ENCODE measurements around the gene SMYD3.
A peak's percentile ranks its signal among the peaks of the same experiment; 100 is the strongest.

The SMYD3 gene

DNA sequence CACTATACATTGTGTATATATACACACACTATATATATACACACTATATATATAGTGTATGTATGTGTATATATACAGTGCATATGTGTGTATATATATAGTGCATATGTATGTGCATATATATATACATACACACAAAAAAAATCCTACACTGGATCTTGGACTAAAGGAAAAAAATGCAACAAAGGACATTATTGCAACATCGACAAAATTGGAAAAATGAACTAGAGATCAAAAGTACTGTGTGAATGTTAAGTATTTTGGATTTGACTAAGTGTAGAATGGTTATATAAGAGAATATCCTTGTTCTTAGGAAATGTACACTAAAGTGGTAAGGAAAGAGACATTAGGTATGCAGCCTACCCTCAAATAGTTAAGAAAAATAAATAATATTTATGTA lies 36.5 kb downstream of the SMYD3 start:
- no peak for DNase-seq (ENCODE audit: low read depth in 2 of 2)

DNA sequence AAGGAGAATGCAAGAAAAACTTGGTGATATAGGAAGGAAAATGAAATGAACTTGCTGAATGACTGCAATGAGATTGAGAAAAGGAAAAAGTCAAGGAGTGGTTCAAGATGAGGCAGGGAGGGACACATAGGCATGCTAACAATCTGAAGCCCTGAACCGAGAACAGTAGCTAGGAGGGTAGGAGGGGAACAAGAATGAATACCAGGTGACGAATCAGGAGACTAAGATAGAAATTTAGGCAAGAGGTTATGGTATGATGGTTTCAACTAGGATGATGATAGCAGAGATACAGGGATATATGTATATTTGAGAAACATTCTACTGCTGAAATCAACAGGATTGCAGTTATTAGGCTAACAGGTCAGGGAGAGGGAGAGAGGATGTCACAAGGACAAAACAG lies 44.1 kb downstream of the SMYD3 start:
- DNase-seq (ENCODE audit: low read depth in 2 of 2): no peak

DNA sequence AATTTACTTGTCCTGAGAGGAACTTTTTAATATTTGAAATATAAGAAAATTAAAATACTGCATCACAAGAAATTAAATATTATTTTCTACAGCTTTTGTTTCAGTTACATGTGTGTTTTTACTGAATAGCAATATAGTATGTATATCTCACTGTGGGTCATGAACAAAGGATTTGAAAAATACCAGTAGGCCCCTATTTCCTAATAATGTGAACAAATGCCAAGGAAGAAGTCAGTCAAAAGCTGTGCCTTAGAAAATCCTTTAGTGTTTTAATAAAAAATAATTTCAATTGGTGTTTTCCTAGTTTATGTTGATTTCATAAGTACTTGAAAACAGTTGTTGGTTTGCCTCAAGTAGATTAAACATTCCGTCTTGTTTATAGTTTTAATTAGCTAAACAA lies 46.7 kb downstream of the SMYD3 start:
- DNase-seq (ENCODE audit: low read depth in 2 of 2): no peak

DNA sequence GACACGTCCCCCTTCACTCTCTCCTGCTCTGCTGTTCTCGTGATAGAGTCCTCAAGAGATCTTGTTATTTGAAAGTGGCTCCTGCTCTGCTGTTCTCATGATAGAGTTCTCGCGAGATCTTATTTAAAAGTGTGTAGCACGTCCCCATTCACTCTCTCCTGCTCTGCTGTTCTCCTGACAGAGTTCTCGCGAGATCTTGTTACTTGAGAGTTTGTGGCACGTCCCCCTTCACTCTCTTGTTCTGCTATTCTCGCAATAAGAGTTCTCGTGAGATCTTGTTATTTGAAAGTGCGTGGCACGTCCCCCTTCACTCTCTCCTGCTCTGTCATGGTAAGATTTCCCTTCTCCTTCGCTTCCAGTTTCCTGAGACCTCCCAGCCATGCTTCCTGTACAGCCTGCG lies 47.9 kb downstream of the SMYD3 start:
- no peak for DNase-seq (ENCODE audit: low read depth in 2 of 2)

DNA sequence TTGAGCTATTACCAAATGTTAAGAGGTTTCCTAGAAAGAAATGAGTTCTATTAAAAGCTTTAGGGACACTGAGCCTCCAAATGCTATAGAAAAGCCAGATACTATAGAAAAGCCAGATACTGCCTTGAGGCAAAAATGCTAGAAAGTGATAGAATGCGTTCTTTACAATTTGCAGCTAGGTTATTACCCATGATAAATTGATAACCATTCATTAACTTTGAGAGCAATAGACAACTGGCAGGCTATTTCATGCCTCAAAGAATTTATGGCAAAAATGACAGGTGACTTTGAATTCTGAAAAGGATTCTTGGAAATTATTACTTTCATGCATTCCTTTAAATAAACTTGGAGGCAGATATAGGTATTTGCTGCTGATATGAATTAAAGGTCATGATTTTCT lies 51.6 kb downstream of the SMYD3 start:
- DNase-seq (ENCODE audit: low read depth in 2 of 2): no peak

DNA sequence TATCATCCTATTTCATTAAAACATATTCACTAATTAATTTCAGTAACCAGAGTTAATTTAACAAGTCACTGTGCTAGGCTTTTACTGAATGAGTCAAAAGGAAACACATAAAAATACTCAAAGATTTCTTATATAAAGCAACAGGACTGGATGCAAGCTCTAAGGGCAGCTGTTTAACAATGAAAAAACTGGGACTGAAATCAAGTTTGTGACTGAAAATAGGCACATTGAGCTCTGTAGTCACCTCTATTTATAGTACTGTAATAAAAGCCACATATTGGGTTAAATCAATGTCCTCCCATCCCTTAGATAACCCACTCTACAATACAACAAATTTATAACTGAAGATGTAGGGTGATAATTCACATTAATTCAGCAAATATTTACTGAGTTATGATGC lies 52.4 kb downstream of the SMYD3 start:
- no peak for DNase-seq (ENCODE audit: low read depth in 2 of 2)

DNA sequence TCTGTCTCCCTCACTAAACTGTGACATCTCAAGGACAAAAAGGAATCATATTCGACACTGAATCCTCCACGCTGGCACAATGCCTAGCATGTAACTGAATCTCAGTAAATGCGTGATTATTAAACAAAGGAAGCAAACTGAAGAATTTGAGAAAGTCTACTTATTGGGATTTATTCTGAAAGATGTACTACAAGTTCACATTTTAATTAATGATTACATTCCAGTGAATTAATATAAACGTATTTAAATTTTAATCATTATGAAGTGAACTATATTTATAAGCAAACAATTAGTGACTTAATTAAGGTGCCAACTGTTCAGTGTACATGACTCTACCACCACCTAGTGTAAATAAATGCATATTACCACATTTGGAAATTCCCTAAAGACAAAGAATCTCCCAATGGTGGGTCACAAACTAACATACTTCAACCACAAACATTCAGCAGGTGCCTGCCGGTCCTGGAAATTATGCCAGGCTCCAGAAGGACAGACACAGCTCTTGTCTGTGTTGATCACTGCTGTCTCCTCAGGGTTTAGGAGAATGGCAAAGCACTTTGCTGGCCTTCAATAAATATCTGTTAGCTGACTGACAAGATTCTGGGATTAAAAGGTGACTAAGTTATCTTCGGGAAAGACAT lies 56.3 kb downstream of the SMYD3 start:
- DNase-seq (ENCODE audit: low read depth in 2 of 2): no peak

DNA sequence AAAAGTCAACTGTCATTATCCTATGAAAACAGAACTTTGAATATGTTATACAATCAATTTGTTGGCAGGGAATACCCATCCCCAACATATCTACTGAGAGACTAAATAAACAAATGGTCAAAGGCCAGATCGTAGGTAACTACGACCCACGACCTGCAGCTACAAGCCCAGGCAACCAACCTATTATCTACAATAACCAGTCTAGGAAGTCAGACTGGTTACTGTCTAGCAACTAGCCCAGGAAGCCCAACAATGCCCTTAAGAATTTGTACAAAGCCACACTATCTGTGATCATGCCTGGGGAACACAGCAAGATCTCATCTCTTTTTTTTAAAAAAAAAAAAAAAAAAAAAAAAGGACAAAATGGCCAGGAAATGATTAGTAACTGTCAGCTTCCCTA lies 58.7 kb downstream of the SMYD3 start:
- no peak for DNase-seq (ENCODE audit: low read depth in 2 of 2)

DNA sequence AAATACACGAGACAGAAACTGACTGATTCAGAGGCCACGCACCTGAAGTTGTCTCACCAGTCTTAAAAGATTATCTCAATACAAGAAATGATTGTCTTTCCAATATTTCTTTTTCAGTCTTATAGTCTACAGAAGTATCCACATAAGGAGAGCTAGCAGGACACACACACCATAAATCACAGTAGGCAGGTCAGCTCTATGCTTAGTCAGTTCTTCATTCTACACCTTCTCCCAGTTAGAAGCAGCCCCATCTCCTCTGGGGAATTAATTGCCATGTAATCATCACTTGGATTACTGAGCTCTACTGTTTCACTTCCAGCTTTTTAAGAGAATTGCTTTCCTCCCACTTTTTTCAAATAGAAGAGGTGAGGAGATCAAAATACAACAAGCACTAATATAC lies 59.6 kb downstream of the SMYD3 start:
- DNase-seq (ENCODE audit: low read depth in 2 of 2): no peak

DNA sequence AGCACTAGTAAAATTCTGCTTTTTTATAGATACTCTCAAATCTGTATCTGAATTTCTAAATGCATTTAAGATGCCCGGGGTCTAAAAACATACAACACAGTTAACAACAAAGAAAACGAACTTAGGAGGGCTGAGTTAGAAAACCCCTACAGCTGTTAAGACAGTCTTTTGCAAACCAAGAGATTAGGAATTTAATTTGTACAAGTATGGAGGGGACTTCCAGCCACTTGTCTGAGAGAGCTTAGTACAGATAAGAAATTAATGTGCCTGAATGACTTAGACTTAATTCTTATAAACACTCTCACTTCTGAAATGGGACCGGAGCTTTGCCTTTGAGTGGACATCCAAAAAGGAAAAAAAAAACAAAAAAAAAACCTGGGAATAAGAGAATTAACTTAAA lies 61.6 kb downstream of the SMYD3 start:
- DNase-seq (ENCODE audit: low read depth in 2 of 2): no peak

DNA sequence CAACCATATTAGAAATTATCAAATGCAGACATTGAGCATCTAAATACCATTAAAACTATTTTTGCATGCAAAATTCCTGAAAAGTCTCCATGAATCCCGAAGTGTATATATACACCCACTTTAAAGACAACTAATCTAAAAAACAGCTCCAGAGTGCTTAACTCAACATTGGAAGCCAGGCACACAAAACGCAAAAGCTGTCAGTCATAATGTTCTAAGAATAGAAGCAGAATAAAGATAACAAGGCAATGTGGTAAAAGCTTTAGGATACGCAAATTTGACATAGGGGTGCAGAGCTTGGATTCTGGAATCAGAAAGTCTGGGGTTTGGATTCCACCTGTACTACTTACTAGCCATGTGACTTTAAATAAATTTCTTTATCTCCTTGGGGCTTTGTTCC lies 62.5 kb downstream of the SMYD3 start:
- no peak for DNase-seq (ENCODE audit: low read depth in 2 of 2)

DNA sequence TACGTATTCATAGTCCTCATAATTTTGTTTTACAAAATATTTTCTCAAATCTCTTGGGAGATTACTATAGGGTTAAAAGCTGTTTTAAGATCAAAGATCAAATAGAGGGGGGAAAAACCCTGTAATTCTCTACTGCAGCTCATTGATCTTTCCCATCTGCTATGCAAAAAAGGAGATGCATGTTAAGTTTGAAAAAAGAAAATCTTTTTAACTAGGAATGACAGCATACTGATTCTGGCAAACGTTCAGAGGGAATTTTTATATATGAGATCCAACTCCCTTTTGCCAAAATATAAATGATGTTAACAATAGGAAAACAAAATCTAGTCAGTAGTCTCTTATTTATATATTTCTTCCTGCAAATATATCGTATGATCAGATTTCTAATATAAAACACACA lies 69.1 kb downstream of the SMYD3 start:
- no peak for DNase-seq (ENCODE audit: low read depth in 2 of 2)

DNA sequence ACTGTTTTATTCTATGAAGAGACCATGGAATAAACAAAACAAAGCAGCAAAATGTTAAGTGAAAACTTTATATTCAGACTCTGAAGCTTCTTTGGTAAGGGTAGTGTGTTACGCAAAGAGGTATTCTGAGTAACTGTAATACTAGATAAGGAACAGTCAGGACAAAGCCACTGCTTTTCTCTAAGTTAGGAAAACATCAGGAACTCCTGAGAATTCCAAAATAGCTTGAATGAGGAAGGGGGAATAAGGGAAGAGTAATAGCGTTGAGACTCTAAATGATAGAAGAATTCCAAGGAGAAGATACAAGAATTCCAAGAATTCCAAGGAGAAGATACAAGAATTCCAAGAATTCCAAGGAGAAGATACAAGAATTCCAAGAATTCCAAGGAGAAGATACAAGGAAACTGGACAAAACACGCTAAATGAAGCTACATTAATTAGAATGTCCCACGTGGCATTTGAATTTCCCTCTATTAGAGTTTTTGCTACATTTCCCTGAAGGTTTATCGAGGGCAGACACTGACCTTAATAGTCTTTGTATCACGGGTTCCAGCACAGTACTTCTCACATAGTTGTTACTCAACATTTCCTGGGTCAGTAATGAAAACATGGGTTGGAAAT lies 71.5 kb downstream of the SMYD3 start:
- no peak for DNase-seq (ENCODE audit: low read depth in 2 of 2)

DNA sequence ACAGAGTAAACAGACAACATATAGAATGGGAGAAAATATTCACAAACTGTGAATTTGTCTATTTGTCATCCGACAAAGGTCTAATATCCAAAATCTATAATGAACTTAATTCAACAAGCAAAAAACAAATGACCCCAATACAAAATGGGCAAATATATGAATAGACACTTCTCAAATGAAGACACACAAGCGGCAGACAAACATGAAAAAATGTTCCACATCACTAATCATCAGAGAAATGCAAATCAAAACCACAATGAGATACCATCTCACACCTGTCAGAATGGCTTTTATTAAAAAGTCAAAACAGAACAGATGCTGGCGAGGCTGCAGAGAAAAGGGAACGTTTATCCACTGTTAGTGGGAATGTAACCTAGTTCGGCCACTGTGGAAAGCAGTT lies 72.7 kb downstream of the SMYD3 start:
- DNase-seq (ENCODE audit: low read depth in 2 of 2): no peak

DNA sequence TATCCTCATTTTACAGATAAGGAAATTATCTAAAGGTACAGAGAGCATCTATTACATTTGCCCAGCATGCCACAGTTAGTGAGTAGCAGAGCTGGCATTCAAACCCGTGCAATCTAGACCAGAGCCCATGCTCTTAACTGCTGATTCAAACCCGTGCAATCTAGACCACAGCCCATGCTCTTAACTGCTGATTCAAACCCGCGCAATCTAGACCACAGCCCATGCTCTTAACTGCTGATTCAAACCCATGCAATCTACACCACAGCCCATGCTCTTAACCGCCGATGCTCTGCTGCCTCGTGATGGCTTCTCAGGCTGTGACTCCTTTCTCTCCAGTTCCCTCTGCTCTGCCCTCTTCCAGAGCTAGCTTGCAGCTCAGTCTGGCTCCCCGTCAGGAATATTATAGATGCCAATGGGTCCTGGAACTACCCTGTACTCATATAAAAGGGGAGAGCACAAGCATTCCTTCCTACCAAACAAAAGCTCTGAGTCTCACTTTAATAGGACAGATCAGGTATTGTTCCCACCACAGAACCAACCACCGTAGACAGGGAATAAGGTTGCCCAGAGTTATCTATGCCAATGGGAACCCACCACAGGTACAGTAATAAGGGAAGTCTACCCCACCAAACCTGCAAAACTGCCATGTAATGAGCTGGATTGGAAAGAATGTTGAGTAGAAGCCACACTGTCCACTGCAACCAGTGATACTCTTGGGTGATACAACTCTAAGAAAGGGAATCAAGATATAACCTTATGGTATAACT lies 78.4 kb downstream of the SMYD3 start:
- DNase-seq (ENCODE audit: low read depth in 2 of 2): peak in 1 of 2 donors; percentile 40

DNA sequence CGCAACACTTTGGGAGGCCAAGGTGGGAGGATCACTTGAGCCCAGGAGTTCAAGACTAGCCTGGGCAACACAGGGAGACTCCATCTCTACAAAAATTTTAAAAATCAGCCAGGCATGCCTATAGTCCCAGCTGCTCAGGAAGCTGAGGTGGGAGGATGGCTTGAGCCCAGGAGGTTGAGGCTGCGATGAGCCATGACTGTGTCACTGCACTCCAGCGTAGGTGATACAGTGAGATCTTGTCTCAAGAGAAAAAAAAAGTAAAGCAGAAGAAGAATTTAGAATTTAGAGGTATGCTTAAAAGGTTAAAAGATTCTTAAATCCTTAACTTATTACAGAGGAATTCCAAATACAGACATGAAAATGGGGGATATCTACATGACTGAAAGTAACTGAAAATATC lies 79.5 kb downstream of the SMYD3 start:
- DNase-seq (ENCODE audit: low read depth in 2 of 2): no peak

DNA sequence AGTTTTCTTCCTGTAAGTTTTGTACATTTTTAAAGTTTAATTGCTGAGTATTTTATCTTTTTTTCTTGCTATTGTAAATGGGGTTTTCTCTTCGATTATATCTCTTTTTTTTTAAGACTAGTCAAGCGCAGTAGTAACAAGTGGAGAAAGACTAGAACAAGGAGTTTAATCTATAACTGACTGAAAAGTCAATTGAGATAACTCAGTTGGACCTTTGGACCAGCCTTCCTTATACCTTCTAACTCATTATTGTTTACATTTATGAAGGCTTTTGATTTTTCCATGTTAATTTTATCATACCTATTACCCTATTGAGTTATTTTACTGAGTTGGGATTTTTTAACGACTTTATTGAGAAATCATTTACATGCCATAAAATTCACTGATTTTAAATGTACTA lies 81.2 kb downstream of the SMYD3 start:
- no peak for DNase-seq (ENCODE audit: low read depth in 2 of 2)

DNA sequence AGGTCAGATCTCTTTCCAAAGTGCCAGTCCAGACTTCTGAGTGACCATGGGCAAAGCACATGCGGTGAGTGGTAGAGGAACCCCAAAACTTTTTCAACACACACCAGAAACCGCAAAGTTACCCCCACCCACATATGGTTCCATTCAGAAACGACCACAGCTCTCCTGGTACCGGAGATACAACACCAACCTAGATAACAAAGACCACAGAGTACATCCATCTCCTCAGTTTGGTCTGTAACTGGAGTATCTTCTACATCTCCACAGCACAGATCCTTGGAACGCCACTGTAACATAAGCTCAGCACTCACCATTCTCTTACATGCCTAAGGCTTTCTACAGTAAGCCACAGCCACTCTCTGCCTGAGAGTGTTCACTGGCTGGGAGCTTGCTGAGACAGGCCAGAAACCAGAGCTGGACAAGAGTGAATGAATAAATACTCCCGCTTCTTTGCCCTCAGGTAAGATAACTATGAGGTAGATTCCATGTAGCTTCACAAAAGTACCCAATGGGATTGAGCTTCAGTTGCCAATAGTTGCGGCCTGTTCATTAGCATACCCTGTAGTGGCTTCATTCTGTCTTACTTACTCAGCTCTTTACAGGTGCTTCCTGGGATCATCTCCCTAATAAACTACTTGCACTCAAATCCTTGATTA lies 81.8 kb downstream of the SMYD3 start:
- DNase-seq (ENCODE audit: low read depth in 2 of 2): no peak

DNA sequence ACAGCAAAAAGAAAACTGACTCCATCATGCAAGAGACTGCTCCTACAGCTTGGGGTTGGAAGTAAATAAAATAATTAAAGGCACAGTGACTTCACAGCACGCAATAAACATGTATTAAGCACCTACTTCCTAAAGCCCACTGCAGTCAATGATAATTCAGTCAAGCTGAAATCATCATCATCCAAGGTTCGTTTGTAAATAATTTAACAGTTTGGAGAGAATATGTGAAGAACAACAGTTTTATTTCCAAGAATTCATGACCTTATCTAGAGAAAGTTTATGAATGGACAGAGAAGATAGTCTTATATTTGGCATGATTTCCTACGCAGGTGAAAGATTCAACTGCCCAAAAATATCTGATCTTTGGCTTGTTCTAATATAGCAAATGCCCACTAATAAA lies 86.8 kb downstream of the SMYD3 start:
- DNase-seq (ENCODE audit: low read depth in 2 of 2): no peak

DNA sequence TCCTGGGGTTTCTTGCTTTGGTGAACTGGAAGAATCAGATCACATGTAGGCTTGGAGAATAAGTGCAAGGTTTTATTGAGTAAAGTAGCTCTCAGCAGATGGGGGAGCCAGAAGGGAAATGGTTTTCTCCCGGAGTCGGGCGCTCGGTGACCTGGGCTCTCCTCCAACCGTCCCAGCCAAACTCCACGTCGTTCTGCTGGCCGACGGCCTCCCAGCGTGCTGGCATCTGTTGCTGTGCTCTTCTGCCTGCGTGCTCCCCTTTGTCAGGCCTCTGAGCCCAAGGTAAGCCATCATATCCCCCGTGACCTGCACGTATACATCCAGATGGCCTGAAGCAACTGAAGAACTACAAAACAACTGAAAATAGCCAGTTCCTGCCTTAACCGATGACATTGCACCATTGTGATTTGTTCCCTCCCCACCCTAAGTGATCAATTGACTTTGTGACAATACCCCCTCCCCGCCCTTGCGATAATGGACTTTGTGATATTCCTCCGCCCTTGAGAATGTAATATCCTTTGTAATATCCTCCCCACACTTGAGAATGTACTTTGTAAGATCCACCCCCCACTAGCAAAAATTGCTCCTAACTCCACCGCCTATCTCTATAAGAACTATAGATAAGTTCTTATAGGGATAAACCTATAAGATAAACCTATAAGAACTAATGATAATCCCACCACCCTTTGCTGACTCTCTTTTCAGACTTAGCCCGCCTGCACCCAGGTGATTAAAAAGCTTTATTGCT lies 88.3 kb downstream of the SMYD3 start:
- no peak for DNase-seq (ENCODE audit: low read depth in 2 of 2)

DNA sequence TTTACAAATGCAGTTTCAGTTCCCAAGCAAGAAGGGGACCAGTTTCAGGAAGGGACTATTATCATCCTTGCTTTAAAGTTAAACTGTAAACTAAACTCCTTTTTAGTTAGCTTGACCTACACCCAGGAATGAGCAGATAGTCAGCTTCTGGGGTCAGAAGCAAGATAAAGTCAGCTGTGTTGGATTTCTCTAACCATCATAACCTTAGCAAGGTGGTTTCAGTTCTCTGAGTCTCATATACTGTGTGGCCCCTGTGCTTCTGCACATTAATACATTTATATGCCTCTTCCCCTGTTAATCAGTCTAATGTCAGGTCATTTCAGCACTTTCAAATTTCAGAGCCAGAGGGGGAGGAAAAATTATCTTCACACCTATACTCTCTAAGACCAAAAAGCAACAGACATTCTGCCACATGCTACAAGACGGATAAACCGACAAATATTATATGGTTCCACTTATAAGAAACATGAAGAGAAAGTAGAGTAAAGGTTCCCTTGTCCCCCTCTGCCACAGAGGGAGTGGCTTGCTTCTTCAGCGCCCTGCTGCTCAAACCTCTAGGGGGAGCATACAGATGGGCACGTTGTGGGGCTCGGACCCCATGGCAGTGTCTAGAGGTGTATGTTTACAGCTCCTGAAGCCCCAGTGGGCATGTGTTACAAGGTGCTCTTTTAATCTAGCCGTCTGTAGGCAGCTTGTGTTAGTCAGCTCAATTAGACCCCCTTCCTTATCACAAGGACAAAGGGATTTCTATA lies 89.1 kb downstream of the SMYD3 start:
- DNase-seq (ENCODE audit: low read depth in 2 of 2): no peak

All from stimulated activated CD8-positive, alpha-beta memory T cell treated with anti-CD3 and anti-CD28 coated beads, Interleukin-2, amount 100 ng/mL, for 48 hours (primary cell).